Left hindlimb (tissue), 1 donor: ENCODE measurements around the gene CNTN4.
A peak's percentile ranks its signal among the peaks of the same experiment; 100 is the strongest.
"Not testable (repeated sequence)": the region's sequence is repeated elsewhere in the genome, so short reads cannot be mapped to it uniquely, and the experiment has no call there.

Experiments
- DNase-seq: peaks from one replicate; pipeline ENCODE4 v3.0.0-alpha.2; 2018

CNTN4 gene

GRCh38 chr3:2098398-2099027 lies at the start of gene CNTN4:
CNTN4 (plus strand) TSS chr3:2098866.
- peak; percentile 92 for DNase-seq

- DNase-seq, result no peak
Measured at GRCh38 chr3:2061360-2061759, 37.3 kb upstream of the CNTN4 start.

GRCh38 chr3:2071531-2071930 lies 27.1 kb upstream of the CNTN4 start:
- DNase-seq, result no peak

- DNase-seq, result no peak
Measured at GRCh38 chr3:2078821-2079220, 19.8 kb upstream of the CNTN4 start.

- DNase-seq, result no peak
Measured at GRCh38 chr3:2082871-2083480, 15.7 kb upstream of the CNTN4 start.

- DNase-seq, result not testable (repeated sequence)
Measured at GRCh38 chr3:2083558-2083957, 15.1 kb upstream of the CNTN4 start.

GRCh38 chr3:2090095-2090911 lies 8.4 kb upstream of the CNTN4 start:
- no peak for DNase-seq

GRCh38 chr3:2092758-2093157 lies 5.9 kb upstream of the CNTN4 start:
- no peak for DNase-seq

- DNase-seq, result no peak
Measured at GRCh38 chr3:2094941-2095340, 3.7 kb upstream of the CNTN4 start.

GRCh38 chr3:2096216-2096615 lies 2.5 kb upstream of the CNTN4 start:
- DNase-seq, result no peak

GRCh38 chr3:2097641-2098191 lies 950 bp upstream of the CNTN4 start:
- DNase-seq, result no peak

GRCh38 chr3:2099028-2099671 lies 484 bp downstream of the CNTN4 start:
- DNase-seq, result peak; percentile 44

GRCh38 chr3:2099779-2100191 lies 1.1 kb downstream of the CNTN4 start:
- DNase-seq, result peak; percentile 41

GRCh38 chr3:2106438-2106837 lies 7.8 kb downstream of the CNTN4 start:
- DNase-seq, result no peak

GRCh38 chr3:2110597-2111117 lies 12.0 kb downstream of the CNTN4 start:
- DNase-seq, result no peak

- no peak for DNase-seq
Measured at GRCh38 chr3:2114617-2115275, 16.1 kb downstream of the CNTN4 start.

GRCh38 chr3:2130726-2131125 lies 32.1 kb downstream of the CNTN4 start:
- DNase-seq, result no peak

GRCh38 chr3:2133146-2133545 lies 34.5 kb downstream of the CNTN4 start:
- DNase-seq, result no peak

GRCh38 chr3:2137651-2138050 lies 39.0 kb downstream of the CNTN4 start:
- DNase-seq, result no peak

- no peak for DNase-seq
Measured at GRCh38 chr3:2141482-2141881, 42.8 kb downstream of the CNTN4 start.

- DNase-seq, result no peak
Measured at GRCh38 chr3:2148561-2149340, 50.1 kb downstream of the CNTN4 start.

- no peak for DNase-seq
Measured at GRCh38 chr3:2153053-2153452, 54.4 kb downstream of the CNTN4 start.
